Measurements from ENCODE around the gene HNRNPA3.
"Not testable (repeated sequence)": the region's sequence is repeated elsewhere in the genome, so short reads cannot be mapped to it uniquely, and the experiment has no call there.

DNA sequence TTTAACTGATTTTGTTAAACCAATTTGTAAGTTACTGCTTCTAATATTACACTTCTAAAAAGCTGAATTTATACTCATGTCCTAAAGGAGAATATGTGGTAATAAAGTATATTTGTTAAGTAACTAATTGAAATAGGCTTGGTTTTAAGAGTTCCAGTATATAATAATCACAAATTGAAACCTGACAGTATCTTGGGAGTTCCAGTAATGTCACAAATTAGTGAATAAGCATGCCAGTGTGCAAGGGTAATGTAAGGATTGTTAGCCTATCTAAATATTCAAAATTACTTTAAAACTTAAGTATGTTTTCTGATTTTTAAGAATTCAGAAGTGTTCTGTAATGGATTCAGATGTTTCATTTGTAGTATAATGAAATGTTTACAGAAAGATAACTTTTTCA, 10.8 kb downstream of the HNRNPA3 start:
- not testable (repeated sequence) for TF ChIP-seq POLR2AphosphoS5 (IDR thresholded peaks at IDR 0.05)
- TF ChIP-seq, protein P1, sequence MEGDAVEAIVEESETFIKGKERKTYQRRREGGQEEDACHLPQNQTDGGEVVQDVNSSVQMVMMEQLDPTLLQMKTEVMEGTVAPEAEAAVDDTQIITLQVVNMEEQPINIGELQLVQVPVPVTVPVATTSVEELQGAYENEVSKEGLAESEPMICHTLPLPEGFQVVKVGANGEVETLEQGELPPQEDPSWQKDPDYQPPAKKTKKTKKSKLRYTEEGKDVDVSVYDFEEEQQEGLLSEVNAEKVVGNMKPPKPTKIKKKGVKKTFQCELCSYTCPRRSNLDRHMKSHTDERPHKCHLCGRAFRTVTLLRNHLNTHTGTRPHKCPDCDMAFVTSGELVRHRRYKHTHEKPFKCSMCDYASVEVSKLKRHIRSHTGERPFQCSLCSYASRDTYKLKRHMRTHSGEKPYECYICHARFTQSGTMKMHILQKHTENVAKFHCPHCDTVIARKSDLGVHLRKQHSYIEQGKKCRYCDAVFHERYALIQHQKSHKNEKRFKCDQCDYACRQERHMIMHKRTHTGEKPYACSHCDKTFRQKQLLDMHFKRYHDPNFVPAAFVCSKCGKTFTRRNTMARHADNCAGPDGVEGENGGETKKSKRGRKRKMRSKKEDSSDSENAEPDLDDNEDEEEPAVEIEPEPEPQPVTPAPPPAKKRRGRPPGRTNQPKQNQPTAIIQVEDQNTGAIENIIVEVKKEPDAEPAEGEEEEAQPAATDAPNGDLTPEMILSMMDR (IDR thresholded peaks at IDR 0.05): not testable (repeated sequence)
